ENCODE results near the gene ATP10A.

ATP10A gene

GRCh38 chr15:25789616-25789999 is 73.5 kb downstream of the ATP10A start:
- no peak for TF ChIP-seq Cebpa-rat (IDR thresholded peaks at IDR 0.05)
- no peaks in the 10 kb centered on the region for H3K27me3 ChIP-seq
- H3K36me3 ChIP-seq = no peaks in the 10 kb centered on the region
- no peaks in the 10 kb centered on the region for H3K9me3 ChIP-seq
- H3K4me3 ChIP-seq = peak overlapping the region; percentile 35; the same call in 1 of the 2 replicates
- H3K9ac ChIP-seq = peak overlapping the region; percentile 64; the same call in 1 of the 2 replicates
- no peaks in the 10 kb centered on the region for H4K20me1 ChIP-seq
- peak overlapping the region; percentile 87 for H3K27ac ChIP-seq
- peak overlapping the region; percentile 94 for H3K4me2 ChIP-seq
- H3K4me1 ChIP-seq = peaks cover 99% of the 10 kb centered on the region

DNA sequence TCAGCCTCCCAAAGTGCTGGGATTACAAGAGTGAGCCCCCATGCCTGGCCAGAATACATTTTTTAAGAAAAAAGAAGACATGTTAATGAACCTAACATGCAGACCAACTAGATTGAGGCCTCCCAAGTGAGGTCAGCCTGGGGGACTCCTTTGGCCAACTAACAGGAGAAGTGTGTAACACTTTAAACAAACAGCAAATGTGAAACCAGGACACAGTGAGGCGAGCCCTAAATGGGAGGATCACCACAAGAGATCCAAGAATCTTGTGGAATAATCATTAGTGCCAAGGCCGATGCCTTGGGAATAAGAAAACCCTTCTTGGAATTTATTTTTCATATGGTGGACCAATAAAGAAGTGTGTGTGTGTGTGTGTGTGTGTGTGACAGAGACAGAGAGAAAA is 73.9 kb downstream of the ATP10A start:
- H3K9me3 ChIP-seq = no peaks in the 10 kb centered on the region
- H3K4me2 ChIP-seq = peak overlapping the region; percentile 94
- H4K20me1 ChIP-seq = no peaks in the 10 kb centered on the region
- H3K27me3 ChIP-seq = no peaks in the 10 kb centered on the region
- peak overlapping the region; percentile 64; the same call in 1 of the 2 replicates for H3K9ac ChIP-seq
- peak overlapping the region; percentile 87 for H3K27ac ChIP-seq
- no peaks in the 10 kb centered on the region for H3K36me3 ChIP-seq
- no peak for TF ChIP-seq Cebpa-rat (IDR thresholded peaks at IDR 0.05)
- H3K4me1 ChIP-seq = peaks cover 99% of the 10 kb centered on the region
- no peak overlapping the region for H3K4me3 ChIP-seq

- no peaks in the 10 kb centered on the region for H3K9me3 ChIP-seq
- H3K4me1 ChIP-seq = peaks cover 99% of the 10 kb centered on the region
- no peaks in the 10 kb centered on the region for H4K20me1 ChIP-seq
- H3K36me3 ChIP-seq = no peaks in the 10 kb centered on the region
- H3K4me3 ChIP-seq = peak overlapping the region; percentile 31; the same call in 1 of the 2 replicates
- peak overlapping the region; percentile 94 for H3K4me2 ChIP-seq
- H3K27ac ChIP-seq = peak overlapping the region; percentile 87
- TF ChIP-seq Cebpa-rat (IDR thresholded peaks at IDR 0.05) = no peak
- peak overlapping the region; percentile 28; the same call in 1 of the 2 replicates for H3K9ac ChIP-seq
- H3K27me3 ChIP-seq = no peaks in the 10 kb centered on the region
Observed at GRCh38 chr15:25787855-25788520, 75.1 kb downstream of the ATP10A start.

- peaks cover 97% of the 10 kb centered on the region for H3K4me1 ChIP-seq
- no peak overlapping the region for H3K4me3 ChIP-seq
- no peak for TF ChIP-seq Cebpa-rat (IDR thresholded peaks at IDR 0.05)
- peak overlapping the region; percentile 87 for H3K27ac ChIP-seq
- H3K9ac ChIP-seq = peak overlapping the region; percentile 28; the same call in 1 of the 2 replicates
- no peaks in the 10 kb centered on the region for H3K9me3 ChIP-seq
- H4K20me1 ChIP-seq = no peaks in the 10 kb centered on the region
- H3K36me3 ChIP-seq = no peaks in the 10 kb centered on the region
- H3K4me2 ChIP-seq = peak overlapping the region; percentile 94
- H3K27me3 ChIP-seq = no peaks in the 10 kb centered on the region
Observed at GRCh38 chr15:25787381-25787780, 75.7 kb downstream of the ATP10A start.

GRCh38 chr15:25786040-25786439 is 77.1 kb downstream of the ATP10A start:
- Histone ChIP-seq H3K9ac (0 out of 2 replicates have a peak overlapping the region, but pooled peaks have one; percentile 48), H3K27ac (peak overlapping the region; percentile 74), H3K36me3 (peaks cover 2% of the 10 kb centered on the region), H3K4me2 (peak overlapping the region; percentile 80), H3K27me3 (no peaks in the 10 kb centered on the region), H3K4me3 (0 out of 2 replicates have a peak overlapping the region, but pooled peaks have one; percentile 1), H3K4me1 (peaks cover 84% of the 10 kb centered on the region), H4K20me1 (no peaks in the 10 kb centered on the region), H3K9me3 (no peaks in the 10 kb centered on the region)
- TF ChIP-seq Cebpa-rat (IDR thresholded peaks at IDR 0.05) = no peak

GRCh38 chr15:25785641-25786025 is 77.5 kb downstream of the ATP10A start:
- Histone ChIP-seq H3K27ac (peak overlapping the region; percentile 74), H3K36me3 (peaks cover 6% of the 10 kb centered on the region), H3K4me2 (peak overlapping the region; percentile 80), H3K4me3 (peak overlapping the region; percentile 1; the same call in 1 of the 2 replicates), H4K20me1 (no peaks in the 10 kb centered on the region), H3K9me3 (no peaks in the 10 kb centered on the region), H3K27me3 (no peaks in the 10 kb centered on the region), H3K4me1 (peaks cover 80% of the 10 kb centered on the region), H3K9ac (0 out of 2 replicates have a peak overlapping the region, but pooled peaks have one; percentile 48)
- no peak for TF ChIP-seq Cebpa-rat (IDR thresholded peaks at IDR 0.05)

DNA sequence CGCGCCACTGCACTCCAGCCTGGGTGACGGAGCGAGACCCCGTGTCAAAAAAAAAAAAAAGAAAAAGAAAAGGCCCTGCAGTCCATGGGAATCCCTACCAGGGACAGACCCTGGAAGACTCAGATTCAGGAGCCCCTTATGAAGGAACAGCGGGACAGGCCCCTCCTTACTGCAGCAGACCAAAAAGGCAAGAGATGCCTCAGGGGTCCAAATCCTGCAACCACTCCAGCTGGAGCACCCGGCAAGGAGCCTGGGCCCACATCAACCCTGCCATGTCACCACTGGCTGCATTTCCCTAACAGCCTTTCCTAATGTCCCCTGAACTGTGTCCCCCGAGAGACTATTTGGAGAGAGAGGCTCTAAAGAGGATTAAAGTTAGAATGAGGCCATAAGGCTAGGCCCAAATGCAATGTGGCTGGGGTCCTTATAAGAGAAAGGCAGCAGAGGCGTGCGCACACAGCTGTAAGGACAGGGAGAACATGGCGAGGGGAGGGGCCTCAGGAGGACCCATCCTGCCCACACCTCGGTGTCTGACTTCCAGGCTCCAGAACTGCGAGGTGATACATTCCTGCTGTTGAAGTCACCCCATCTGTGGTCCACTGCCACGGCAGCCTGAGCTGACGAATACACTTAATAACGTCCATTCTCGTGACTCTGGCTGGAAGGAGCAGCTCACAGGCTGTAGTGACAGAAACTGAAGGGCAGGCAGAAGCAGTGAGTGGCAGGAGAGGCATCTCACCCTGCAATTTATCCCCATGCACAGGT is 78.1 kb downstream of the ATP10A start:
- Histone ChIP-seq H3K27ac (peak overlapping the region; percentile 74), H4K20me1 (no peaks in the 10 kb centered on the region), H3K36me3 (peaks cover 11% of the 10 kb centered on the region), H3K4me3 (peak overlapping the region; percentile 1; the same call in 1 of the 2 replicates), H3K4me2 (peak overlapping the region; percentile 80), H3K9ac (peak overlapping the region; percentile 48; the same call in 1 of the 2 replicates), H3K27me3 (no peaks in the 10 kb centered on the region), H3K4me1 (peaks cover 74% of the 10 kb centered on the region), H3K9me3 (no peaks in the 10 kb centered on the region)
- no peak for TF ChIP-seq Cebpa-rat (IDR thresholded peaks at IDR 0.05)

DNA sequence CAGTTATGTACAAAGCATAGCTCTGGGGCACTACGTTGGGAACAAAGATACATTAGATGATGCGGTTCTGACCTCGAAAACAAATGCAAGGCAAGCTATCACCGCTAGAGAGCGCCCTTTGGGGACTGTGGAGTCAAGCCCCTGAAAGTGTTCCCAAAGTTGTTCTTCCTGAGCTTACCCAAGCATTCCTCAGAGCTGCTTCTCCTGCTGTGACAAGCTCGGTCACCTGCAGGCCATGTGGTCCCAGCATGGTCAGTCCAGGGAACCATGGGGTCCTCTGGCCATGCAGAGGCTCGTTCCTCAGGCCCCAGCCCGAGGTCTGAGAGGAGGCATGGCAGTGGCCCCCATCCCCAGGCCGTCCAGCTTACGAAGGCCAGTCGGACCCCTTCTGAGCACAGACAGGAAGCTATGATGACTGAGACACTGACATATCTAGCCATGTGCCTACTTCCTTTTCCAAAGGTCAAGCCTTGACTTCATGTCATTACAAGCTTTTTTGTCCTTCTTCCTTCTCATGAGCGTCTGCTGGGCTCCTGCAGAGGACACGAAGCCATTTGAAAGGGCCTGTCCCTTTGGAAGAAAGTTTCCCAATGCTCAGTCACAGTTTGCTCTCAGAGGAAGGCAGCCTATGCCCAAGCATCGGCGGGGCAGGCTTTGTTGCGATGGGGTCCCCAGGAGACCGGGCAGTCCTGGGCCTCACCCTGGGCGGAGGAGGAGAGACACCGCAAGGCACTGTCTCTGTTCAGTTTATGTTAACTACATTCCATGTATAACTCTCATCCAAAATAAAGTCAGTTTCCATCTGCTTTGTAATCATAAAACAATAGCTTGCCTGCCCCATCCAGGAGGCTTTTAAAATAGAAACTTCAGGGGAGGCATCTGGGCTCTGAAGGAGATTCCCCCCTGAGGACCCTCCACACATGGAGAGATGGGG is 79.3 kb downstream of the ATP10A start:
- H3K27me3 ChIP-seq = no peaks in the 10 kb centered on the region
- H3K4me2 ChIP-seq = peak overlapping the region; percentile 80
- H3K36me3 ChIP-seq = peaks cover 16% of the 10 kb centered on the region
- no peaks in the 10 kb centered on the region for H3K9me3 ChIP-seq
- no peak overlapping the region for H3K9ac ChIP-seq
- peak overlapping the region; percentile 56 for H3K27ac ChIP-seq
- no peak overlapping the region for H3K4me3 ChIP-seq
- peaks cover 71% of the 10 kb centered on the region for H3K4me1 ChIP-seq
- no peak for TF ChIP-seq Cebpa-rat (IDR thresholded peaks at IDR 0.05)
- H4K20me1 ChIP-seq = no peaks in the 10 kb centered on the region

DNA sequence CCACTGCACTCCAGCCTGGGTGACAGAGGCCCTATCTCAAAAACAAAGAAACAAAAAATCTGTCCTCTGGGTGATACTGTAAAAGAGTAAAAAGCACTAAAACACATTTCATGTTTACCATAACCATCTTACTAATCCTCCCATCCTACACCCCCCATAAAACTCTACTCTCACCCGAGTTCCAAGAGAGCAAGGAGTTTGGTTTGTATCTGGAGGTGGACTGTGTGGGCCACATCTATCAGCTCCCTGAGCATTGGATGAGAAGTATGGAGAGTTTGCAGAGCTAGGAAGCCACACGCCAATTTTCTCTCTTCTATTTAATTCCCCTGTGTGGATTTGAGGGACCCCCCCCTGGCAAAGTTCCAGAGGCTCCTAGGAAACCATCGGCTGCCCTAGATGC is 80.0 kb downstream of the ATP10A start:
- Histone ChIP-seq H3K9ac (no peak overlapping the region), H3K27ac (no peak overlapping the region; the same call in 1 of the 2 replicates), H3K4me2 (peak overlapping the region; percentile 80), H3K27me3 (no peaks in the 10 kb centered on the region), H4K20me1 (no peaks in the 10 kb centered on the region), H3K4me3 (no peak overlapping the region), H3K4me1 (peaks cover 71% of the 10 kb centered on the region), H3K9me3 (no peaks in the 10 kb centered on the region), H3K36me3 (peaks cover 16% of the 10 kb centered on the region)
- TF ChIP-seq Cebpa-rat (IDR thresholded peaks at IDR 0.05) = no peak
